Measurements from ENCODE around the gene SEMA7A.

Gene SEMA7A

DNA sequence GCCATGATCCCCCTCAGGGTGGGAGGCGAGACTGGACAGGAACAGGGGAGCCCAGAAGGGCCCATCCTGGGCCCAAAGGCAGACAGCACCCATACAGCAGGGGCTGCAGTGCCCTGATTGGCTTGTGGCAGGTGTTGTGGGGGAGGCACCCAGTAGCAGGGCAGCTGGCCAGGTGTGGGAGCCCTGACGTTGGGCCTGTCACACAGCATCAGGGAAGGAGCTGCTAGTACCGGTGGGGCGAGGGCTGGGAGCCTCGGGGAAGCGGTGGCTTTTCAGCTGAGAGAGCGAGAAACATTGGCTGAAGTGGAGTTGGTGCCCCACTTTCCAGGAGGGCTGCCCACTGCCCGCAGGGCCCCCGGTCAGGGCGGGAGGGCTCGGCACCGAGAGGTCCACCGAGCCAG lies 46.6 kb downstream of the SEMA7A start:
- no peak for DNase-seq (ENCODE audit: low read depth)

GRCh38 chr15:74386496-74387140 lies 47.1 kb downstream of the SEMA7A start:
- DNase-seq (ENCODE audit: low read depth), result no peak

DNA sequence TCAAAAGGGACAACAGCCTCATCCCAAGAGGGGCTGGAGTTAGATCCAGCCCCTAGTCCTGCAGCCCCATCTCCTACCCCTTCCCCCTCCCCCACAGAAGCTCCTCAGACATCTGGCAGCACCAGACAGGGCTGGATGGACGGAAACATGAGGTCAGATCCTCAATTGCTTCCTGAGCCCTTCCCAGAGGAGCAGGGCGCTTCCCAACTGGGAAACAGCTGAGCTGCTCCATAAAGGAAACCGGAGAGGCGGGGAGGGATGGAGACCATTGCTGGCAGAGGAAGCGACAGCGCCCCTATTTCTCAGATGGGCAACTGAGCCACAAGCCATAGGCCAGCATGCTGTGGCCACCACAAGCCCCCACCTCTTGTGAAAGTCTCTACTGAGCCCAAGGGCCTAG lies 48.0 kb downstream of the SEMA7A start:
- no peak for DNase-seq (ENCODE audit: low read depth)

DNA sequence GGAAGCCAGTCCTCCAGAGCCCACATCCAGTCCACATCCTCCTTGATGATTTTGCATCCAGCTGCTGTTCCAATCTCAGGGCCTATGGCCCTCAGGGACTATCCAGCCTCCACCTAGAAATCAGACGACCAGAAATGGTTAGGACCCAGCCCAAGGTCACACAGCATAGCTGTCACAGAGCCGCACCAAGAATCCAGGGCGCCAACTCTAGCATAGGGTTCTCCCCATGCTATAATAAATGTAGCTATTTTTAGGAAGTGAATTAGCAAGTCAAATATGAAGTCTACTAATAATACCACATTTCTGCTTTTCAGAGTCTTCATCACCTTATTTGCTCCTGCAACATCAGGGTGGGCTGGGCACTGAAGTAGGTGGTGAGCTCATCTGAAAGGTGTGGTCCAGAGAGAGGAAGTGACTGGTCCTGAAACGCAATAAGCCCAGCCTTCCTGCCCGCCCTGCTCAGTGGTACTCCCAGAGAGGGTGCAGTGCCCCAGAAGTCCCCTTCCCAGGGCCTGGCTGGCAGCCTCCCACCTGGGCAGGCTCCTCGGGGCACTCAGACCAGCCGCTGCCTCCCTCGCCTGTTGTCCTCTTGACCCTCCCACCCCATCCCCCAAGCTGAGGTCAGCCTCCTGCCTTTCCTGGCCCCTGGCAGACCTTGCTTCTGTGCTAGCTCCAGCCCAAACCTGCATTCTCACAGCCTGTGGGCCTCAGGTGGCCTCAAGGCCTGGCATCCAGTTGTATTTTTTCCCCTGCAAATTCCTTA lies 48.7 kb downstream of the SEMA7A start:
- no peak for DNase-seq (ENCODE audit: low read depth)

- no peak for DNase-seq (ENCODE audit: low read depth)
Measured at GRCh38 chr15:74384566-74384880, 49.2 kb downstream of the SEMA7A start.

GRCh38 chr15:74383695-74384565 lies 49.8 kb downstream of the SEMA7A start:
- DNase-seq (ENCODE audit: low read depth), result peak; percentile 72

DNA sequence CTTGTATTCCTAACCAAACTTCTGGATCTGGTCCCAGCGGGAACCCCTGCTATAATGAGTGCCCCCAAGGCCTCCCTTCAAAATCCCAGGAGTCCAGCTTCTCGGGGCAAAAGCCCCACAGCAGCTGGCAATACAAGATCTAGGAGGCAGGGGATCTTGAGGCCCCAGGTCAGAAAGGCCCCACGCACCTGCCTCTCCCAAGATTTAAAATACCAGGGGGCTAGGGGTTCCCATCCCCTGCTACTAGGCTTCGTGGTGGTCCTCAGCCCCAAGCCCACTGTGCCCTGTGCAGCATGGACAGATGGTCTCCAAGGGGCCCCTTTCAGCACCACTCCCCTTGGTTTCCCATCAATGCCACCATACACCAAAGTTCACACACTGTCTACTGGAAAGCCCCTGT lies 50.5 kb downstream of the SEMA7A start:
- no peak for DNase-seq (ENCODE audit: low read depth)

DNA sequence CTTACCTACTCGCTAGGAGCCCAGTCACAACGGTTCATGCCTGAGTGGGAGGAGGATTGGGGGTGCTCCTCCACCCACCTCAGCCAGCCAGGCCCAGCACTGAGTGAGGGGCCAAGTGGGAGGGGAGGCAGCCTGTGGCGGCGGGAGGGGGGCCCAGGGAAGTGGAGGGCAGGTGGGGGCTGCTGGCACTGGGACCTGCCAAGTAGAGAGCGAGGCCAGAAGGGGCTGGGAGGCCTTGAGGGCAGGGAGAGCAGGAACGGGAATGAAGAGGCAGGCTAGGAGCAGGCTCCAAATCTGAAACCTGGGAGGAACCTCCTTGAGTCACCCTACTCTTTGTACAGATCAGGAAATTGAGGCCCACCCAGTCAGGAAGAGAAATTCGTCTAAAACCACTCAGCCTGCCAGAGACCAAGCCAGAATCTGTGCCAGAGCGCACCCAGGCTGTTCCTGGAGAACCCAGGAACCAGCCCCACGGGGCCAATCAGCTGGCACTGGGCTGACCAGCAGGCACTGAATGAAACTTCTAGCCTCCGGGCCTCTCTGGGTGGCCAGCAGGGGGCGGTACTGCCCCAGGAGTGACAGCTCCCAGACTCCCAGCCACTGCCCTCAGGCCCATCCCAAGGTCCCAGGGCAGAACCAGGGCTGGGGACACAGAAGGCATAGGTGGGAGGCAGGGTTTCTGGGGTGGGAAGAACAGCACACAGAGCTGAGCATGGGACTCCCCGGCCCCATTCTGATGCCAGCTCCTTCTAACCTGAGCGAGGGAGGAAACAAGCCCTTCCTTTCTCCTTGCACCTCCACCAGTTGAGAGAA lies 51.5 kb downstream of the SEMA7A start:
- peak; percentile 63 for DNase-seq (ENCODE audit: low read depth)

GRCh38 chr15:74381481-74381880 lies 52.3 kb downstream of the SEMA7A start:
- DNase-seq (ENCODE audit: low read depth), result no peak

DNA sequence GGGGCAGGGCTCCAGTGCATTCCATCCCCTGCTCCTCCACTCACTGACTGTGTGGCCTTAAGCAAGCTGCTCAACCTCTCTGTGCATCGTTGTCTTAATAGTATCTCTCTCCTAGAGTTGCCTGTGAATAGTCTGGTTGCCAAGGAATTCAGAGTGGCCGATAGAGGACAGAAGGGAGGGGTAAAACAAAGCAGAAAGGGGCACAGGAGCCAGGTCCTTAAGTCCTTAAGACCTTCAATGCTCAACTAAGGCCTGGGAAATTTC lies 52.6 kb downstream of the SEMA7A start:
- DNase-seq (ENCODE audit: low read depth), result no peak

- DNase-seq (ENCODE audit: low read depth), result no peak
Measured at GRCh38 chr15:74380361-74381189, 53.2 kb downstream of the SEMA7A start.

- DNase-seq (ENCODE audit: low read depth), result no peak
Measured at GRCh38 chr15:74378848-74379247, 54.9 kb downstream of the SEMA7A start.

GRCh38 chr15:74377831-74378766 lies 55.7 kb downstream of the SEMA7A start:
- no peak for DNase-seq (ENCODE audit: low read depth)

- no peak for DNase-seq (ENCODE audit: low read depth)
Measured at GRCh38 chr15:74376825-74377581, 56.8 kb downstream of the SEMA7A start.

DNA sequence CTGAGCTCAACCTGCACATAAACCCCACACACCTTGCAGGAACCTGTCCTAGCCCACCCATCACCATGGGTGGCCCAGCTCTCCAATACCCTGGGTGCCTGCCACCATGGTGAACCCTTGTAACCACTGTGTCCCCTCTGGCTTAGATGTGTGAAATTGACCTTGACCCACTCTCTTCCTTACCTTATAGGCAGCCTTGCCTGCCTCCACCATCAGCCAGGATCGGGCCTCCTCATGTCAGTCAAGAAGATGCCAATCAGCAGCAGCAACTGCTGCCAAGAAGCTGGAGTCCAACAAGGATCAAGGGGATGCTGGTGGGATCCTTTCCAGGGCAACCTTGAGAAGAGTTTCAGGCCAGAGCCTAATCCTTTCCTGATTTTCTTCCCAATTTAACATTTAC lies 57.5 kb downstream of the SEMA7A start:
- DNase-seq (ENCODE audit: low read depth), result no peak

DNA sequence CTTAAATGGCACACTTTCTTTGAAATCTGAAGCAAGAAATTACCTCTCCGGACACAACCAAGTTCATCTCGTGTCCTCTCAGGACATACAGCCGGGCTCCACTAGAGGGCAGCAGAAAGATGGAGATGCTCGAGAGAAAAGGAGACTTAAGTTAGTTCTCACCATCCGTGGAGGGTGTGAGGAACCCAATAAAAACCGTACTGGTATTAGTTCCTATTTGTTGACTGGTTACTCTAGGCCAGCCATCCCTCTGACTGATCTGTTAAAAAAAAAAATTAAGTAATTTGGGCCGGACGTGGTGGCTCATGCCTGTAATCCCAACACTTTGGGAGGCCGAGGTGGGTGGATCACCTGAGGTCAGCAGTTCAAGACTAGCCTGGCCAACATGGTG lies 58.5 kb downstream of the SEMA7A start:
- peak; percentile 60 for DNase-seq (ENCODE audit: low read depth)

DNA sequence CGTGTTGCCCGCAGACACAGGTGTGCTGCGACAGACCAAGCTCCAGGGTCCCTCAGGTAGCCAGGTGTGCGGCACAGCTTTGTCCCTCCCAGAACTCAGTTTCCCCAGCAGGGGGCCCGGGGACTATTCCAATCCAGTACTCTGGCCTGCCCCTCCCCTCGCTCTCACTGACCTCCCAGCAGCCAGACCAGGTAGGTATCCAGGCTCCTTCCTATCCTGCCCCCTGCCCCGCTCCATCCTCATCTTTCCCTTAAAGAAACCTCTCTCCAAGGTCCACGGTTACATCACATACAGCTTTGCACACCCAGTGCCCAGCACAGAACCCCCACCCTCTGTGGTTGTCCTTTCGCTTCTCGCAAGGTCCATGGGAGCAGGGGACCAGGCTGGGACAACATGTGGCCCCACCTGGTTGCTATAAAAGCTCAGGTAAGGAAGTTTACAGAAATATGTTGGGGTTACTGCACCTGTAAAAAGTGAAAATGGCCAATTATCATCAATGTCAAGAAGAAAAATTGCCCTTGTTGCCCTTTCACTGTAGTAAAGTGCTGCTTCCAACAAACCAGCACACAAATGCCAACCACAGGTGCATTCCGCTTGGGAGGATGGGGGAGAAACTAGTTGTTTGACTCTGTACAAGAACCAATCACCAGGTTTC lies 59.0 kb downstream of the SEMA7A start:
- no peak for DNase-seq (ENCODE audit: low read depth)

- peak; percentile 90 for DNase-seq (ENCODE audit: low read depth)
Measured at GRCh38 chr15:74373731-74374647, 59.8 kb downstream of the SEMA7A start.

All from stimulated activated CD8-positive, alpha-beta memory T cell treated with anti-CD3 and anti-CD28 coated beads, Interleukin-12 subunit alpha, Interleukin-12 subunit beta, amount 100 ng/mL, for 4 hours (primary cell).